ENCODE data around the gene STXBP6. TPM values are rescaled to one million over a fixed set of nuclear protein-coding genes. Genes with fewer than 3 reads are reported as not detected.

STXBP6 gene
- total RNA-seq, 1 donor from 2014 or later = 0.63 TPM

DNA sequence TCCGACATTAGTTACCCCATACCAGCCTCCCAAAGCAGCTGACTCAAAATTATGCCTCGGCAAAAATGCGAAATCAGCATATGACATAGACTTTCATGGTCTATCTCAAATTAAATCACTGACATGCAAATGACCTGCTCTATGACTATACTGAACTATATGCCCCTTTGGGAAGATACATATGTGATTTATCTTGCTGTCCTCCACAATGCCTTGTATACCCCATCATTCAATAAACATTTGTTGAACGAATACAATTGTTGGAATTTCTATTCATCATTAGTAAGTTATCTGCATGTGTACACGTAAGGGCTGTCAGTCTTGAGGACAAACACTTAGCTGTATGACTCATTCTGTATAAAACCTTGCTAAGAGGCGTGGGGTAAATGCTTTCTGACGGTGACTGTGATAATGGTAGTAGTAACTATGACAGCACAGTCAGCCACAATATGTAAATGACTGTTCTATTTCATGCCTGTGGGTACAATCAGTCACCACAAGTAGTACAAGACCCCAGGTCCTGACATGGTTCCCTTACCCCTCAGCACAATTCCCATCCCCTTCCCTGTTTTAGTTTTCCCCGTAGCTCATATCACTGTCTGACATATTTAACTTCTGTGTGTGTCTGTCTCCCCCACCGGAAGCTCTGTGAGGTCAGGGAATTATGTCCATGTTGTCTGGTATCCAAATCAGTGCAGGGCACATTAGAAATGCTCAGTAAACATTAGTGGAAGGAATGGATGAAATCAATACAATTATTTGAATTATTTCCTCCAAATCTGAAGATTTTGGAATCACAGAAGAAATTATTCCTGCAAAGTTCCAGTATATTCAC is 42.8 kb downstream of the STXBP6 start:
- TF ChIP-seq, protein P1, sequence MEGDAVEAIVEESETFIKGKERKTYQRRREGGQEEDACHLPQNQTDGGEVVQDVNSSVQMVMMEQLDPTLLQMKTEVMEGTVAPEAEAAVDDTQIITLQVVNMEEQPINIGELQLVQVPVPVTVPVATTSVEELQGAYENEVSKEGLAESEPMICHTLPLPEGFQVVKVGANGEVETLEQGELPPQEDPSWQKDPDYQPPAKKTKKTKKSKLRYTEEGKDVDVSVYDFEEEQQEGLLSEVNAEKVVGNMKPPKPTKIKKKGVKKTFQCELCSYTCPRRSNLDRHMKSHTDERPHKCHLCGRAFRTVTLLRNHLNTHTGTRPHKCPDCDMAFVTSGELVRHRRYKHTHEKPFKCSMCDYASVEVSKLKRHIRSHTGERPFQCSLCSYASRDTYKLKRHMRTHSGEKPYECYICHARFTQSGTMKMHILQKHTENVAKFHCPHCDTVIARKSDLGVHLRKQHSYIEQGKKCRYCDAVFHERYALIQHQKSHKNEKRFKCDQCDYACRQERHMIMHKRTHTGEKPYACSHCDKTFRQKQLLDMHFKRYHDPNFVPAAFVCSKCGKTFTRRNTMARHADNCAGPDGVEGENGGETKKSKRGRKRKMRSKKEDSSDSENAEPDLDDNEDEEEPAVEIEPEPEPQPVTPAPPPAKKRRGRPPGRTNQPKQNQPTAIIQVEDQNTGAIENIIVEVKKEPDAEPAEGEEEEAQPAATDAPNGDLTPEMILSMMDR (conservative IDR thresholded peaks at IDR 0.05; ENCODE audit: low read depth, low read length) = no peak
- peak; percentile 71 for DNase-seq (ENCODE audit: low read depth)
- H3K4me3 ChIP-seq (ENCODE audit: low read depth, low read length) = no peak overlapping the region

DNA sequence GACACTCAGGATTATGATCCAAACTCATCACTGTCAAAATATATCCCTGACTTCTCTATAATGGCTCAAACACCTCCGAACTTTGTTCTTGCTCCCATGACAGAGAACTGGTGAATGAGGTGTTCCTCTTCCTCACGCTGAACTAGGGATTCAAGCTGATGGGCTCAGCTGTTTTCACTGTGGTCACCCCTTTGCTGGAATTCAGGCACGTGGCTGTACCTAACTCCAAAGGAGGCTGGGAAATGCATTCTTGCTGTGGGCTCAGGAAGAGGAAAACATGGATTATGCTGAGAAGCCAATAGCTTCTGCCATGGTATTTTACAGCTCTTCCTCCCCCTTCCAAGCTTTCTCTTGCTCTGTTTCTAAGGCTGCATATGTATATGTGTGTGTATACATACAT is 43.9 kb downstream of the STXBP6 start:
- DNase-seq (ENCODE audit: low read depth) = no peak
- TF ChIP-seq, protein P1 (conservative IDR thresholded peaks at IDR 0.05; ENCODE audit: low read depth, low read length) = no peak
- no peak overlapping the region for H3K4me3 ChIP-seq (ENCODE audit: low read depth, low read length)

DNA sequence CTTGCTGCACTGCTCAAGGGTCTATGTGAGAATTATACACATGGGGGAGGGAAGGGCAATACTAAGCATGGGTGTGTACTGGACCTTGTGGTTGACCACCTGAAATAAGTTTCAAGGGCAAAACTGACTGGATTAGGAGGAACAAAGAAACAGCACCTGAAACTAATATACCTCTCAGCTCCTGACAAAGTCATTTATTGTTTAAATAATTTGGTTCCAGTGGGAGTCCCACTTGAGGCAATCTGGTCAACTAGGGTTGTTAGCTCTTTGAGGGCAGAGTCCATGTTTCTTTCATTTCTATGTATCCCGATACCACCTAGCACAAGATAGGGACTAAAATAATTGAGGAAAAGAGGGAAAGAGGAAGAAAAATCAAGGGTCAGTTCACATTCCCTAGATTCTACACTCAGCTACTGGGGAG is 45.5 kb downstream of the STXBP6 start:
- TF ChIP-seq, protein P1 (conservative IDR thresholded peaks at IDR 0.05; ENCODE audit: low read depth, low read length) = no peak
- no peak for DNase-seq (ENCODE audit: low read depth)
- H3K4me3 ChIP-seq (ENCODE audit: low read depth, low read length) = no peak overlapping the region

DNA sequence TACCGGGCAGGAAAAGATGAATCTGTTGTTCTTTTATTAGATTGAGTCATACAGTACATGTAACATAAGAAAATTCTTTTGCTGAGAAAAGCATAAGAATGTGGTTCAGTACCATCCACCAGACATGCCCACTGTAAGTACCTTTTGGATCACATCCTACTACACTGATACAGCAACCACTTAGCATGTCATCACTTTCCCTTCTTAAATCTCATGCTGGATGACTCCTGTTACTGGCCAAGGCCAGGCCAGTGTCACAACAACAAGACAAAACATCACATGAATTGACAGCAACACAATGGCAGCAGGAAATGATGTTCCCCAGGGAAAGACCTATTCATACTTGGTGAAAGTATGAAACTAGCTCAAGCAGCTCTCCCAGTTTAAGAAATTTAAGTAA is 46.4 kb downstream of the STXBP6 start:
- no peak for DNase-seq (ENCODE audit: low read depth)
- TF ChIP-seq, protein P1 (conservative IDR thresholded peaks at IDR 0.05; ENCODE audit: low read depth, low read length) = no peak

DNA sequence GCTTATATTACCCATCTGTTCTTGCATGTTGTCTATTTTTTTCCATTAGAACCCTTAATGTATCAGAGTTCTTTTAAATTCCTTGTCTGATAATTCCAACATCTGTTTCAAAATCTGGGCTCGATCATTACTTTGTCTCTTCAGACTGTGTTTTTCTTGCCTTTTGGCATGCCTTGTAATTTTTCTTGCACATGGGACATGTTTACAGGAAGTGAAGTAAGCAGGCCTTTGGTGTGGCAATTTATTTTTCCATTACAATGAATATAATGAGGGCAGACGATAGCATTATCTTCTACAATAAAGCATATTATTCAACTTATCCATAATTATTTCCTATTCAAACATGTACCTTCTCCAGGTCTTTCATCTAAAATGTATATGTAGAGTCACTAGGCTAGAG is 48.3 kb downstream of the STXBP6 start:
- H3K4me3 ChIP-seq (ENCODE audit: low read depth, low read length) = no peak overlapping the region
- DNase-seq (ENCODE audit: low read depth) = no peak
- TF ChIP-seq, protein P1 (conservative IDR thresholded peaks at IDR 0.05; ENCODE audit: low read depth, low read length) = no peak

More for the DNA sequence above, 46.4 kb downstream of the STXBP6 start:
- no peak overlapping the region for H3K4me3 ChIP-seq (ENCODE audit: low read depth, low read length)

DNA sequence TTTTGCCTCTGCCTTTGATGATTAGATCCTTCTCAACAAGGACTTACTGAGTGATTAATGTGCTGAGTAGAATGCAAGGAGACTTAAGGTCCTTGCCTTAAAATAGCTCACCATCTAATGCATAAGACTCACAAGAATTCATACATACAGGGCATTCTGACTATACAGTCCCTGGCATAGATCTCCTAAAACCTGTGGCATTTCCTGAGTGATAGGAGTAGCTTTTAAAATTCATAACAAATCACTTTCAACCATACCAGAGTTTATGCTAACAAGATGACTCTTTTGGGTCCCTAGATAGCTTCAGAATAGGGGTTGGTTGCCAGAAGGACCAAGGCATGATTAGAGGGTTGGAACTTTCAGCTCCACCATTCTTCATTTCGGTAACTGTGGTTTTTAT is 48.8 kb downstream of the STXBP6 start:
- no peak overlapping the region for H3K4me3 ChIP-seq (ENCODE audit: low read depth, low read length)
- no peak for DNase-seq (ENCODE audit: low read depth)
- TF ChIP-seq, protein P1 (conservative IDR thresholded peaks at IDR 0.05; ENCODE audit: low read depth, low read length) = no peak

DNA sequence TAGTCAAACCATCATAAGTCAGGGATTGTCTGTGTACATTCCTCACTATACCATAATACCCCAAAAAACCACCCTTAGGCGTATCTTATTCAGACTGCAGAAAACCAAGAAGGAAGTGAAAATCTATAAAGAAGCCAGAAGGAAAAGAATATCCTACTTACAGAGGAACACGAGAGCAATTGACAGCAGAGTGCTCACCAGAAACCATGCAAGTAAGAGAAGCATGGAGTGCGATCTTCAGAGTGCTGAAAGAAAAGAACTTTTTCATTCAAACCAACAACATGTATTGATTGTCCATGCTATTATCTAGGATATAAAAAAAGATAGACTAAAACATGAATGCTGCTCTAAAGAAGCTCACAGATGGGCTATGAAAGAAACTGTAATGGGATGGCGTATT is 50.8 kb downstream of the STXBP6 start:
- TF ChIP-seq, protein P1 (conservative IDR thresholded peaks at IDR 0.05; ENCODE audit: low read depth, low read length) = no peak
- no peak for DNase-seq (ENCODE audit: low read depth)
- H3K4me3 ChIP-seq (ENCODE audit: low read depth, low read length) = no peak overlapping the region
